ENCODE measurements around the gene C19orf12. TPM values are rescaled to one million over a fixed set of nuclear protein-coding genes. Genes with fewer than 3 reads are reported as not detected.

The C19orf12 gene
- total RNA-seq, 1 experiment from 2014 or later = 17.5 TPM

- H3K4ac ChIP-seq (ENCODE audit: low read depth, low read length) = no peak overlapping the region
- no peak overlapping the region for H2BK20ac ChIP-seq (ENCODE audit: low read depth, low read length, poor library complexity, severe bottlenecking)
- H3K9ac ChIP-seq (ENCODE audit: extremely low read depth, insufficient read length, low read length) = no peak overlapping the region
- H3K79me2 ChIP-seq (ENCODE audit: insufficient read depth, low read length) = 0 out of 2 replicates have a peak, but pooled peaks cover 2% of the 10 kb centered on the region
- H3K27me3 ChIP-seq (ENCODE audit: insufficient read depth, low read length) = no peaks in the 10 kb centered on the region
- H3K4me2 ChIP-seq (ENCODE audit: insufficient read depth, insufficient read length, low read length) = no peak overlapping the region
- no peak for TF ChIP-seq CTCF (conservative IDR thresholded peaks at IDR 0.05)
- no peaks in the 10 kb centered on the region for H3K4me1 Mint-ChIP-seq
- H3K27me3 Mint-ChIP-seq (ENCODE audit: low read depth) = peaks cover 1% of the 10 kb centered on the region
- H3K56ac ChIP-seq (ENCODE audit: insufficient read length, low read depth, low read length) = no peak overlapping the region
- H3K9me3 Mint-ChIP-seq = no peaks in the 10 kb centered on the region
- no peak overlapping the region for H2AK5ac ChIP-seq (ENCODE audit: insufficient read length, low read length)
- DNase-seq = no peak
- H3K23ac ChIP-seq (ENCODE audit: insufficient read length, low read depth, low read length) = no peak overlapping the region
- H3K27ac ChIP-seq (ENCODE audit: insufficient read length, low read depth, low read length) = no peak overlapping the region
- H2BK5ac ChIP-seq (ENCODE audit: insufficient read length, low read length) = no peak overlapping the region
- no peak overlapping the region for H4K5ac ChIP-seq (ENCODE audit: insufficient read length, low read depth, low read length)
- H3K23me2 ChIP-seq (ENCODE audit: insufficient read length, low read depth, low read length, poor library complexity, severe bottlenecking) = no peaks in the 10 kb centered on the region
- no peak overlapping the region for H3K14ac ChIP-seq (ENCODE audit: insufficient read depth, low read length)
- no peak overlapping the region for H2BK12ac ChIP-seq (ENCODE audit: insufficient read length, low read depth, low read length)
- no CpG with 5 or more reads among the region's 34 CpGs for WGBS (ENCODE audit: extremely low coverage, insufficient read length, low lambda C conversion rate)
- peaks cover 0 to 12% (median 4%) of the 10 kb centered on the region in 3 experiments; a peak in 5 of 7 replicates for H3K36me3 Mint-ChIP-seq (ENCODE audit: insufficient read depth in 1 of 3, low read depth in 3 of 3)
- no peak overlapping the region for H3T11ph ChIP-seq (ENCODE audit: low read length)
- H4K91ac ChIP-seq (ENCODE audit: insufficient read length, low read depth, low read length) = no peak overlapping the region
- no peaks in the 10 kb centered on the region for H4K20me1 ChIP-seq (ENCODE audit: control insufficient read depth, insufficient read depth, insufficient read length)
- H3K18ac ChIP-seq (ENCODE audit: insufficient read length, low read depth, low read length) = no peak overlapping the region
- H2BK15ac ChIP-seq (ENCODE audit: low read depth, low read length) = no peak overlapping the region
- peaks cover 3% of the 10 kb centered on the region for H3K79me1 ChIP-seq (ENCODE audit: insufficient read depth, low read depth, low read length, poor library complexity, severe bottlenecking)
- no peak overlapping the region for H3K4me3 Mint-ChIP-seq
- no peaks in the 10 kb centered on the region for H3K4me1 ChIP-seq (ENCODE audit: insufficient read depth, low read length)
- no peaks in the 10 kb centered on the region for H3K9me3 ChIP-seq (ENCODE audit: control insufficient read depth, low read depth, low read length)
- H2AFZ ChIP-seq (ENCODE audit: low read length) = no peak overlapping the region
- H3K27ac Mint-ChIP-seq = no peak overlapping the region
- H2BK120ac ChIP-seq (ENCODE audit: low read depth, low read length, poor library complexity, severe bottlenecking) = no peak overlapping the region
- no peak overlapping the region for H4K8ac ChIP-seq (replicated peaks; ENCODE audit: insufficient read length, low read depth, low read length)
Measured at GRCh38 chr19:29674374-29675119, 40.5 kb downstream of the C19orf12 start.
